ENCODE measurements around the gene DYNLRB1.

Gene DYNLRB1

GRCh38 chr20:34546751-34547181 lies 30.5 kb downstream of the DYNLRB1 start:
- Histone ChIP-seq H3K36me3 (ENCODE audit: control insufficient read depth, low read length) (no peaks in the 10 kb centered on the region), H3K4me2 (ENCODE audit: low read length) (no peak overlapping the region), H3K9me2 (replicated peaks; ENCODE audit: control insufficient read depth, low read length) (no peaks in the 10 kb centered on the region), H4K20me1 (ENCODE audit: control insufficient read depth, insufficient read depth, low read depth, low read length) (no peaks in the 10 kb centered on the region), H3K79me2 (ENCODE audit: control insufficient read depth, low read length) (no peaks in the 10 kb centered on the region), H3F3A (ENCODE audit: control insufficient read depth, insufficient read depth) (no peaks in the 10 kb centered on the region), H3K27ac (ENCODE audit: low read depth, low read length) (no peak overlapping the region), H3K9me3 (ENCODE audit: control insufficient read depth, insufficient read depth, low read length) (no peaks in the 10 kb centered on the region), H3K4me1 (ENCODE audit: control insufficient read depth, low read length) (0 out of 2 replicates have a peak, but pooled peaks cover 3% of the 10 kb centered on the region), H3K27me3 (ENCODE audit: control insufficient read depth, low read length) (no peaks in the 10 kb centered on the region), H3K4me3 (ENCODE audit: low read length) (no peak overlapping the region)
- no peak for TF ChIP-seq CTCF (IDR thresholded peaks at IDR 0.05; ENCODE audit: low read depth, low read length, poor library complexity, severe bottlenecking)
- no peak for TF ChIP-seq EZH2phosphoT487 (IDR thresholded peaks at IDR 0.05; ENCODE audit: borderline replicate concordance, low read length)

GRCh38 chr20:34547844-34548613 lies 31.8 kb downstream of the DYNLRB1 start:
- no peaks in the 10 kb centered on the region for H3K36me3 ChIP-seq (ENCODE audit: control insufficient read depth, low read length)
- no peaks in the 10 kb centered on the region for H3F3A ChIP-seq (ENCODE audit: control insufficient read depth, insufficient read depth)
- no peaks in the 10 kb centered on the region for H3K4me1 ChIP-seq (ENCODE audit: control insufficient read depth, low read length)
- H4K20me1 ChIP-seq (ENCODE audit: control insufficient read depth, insufficient read depth, low read depth, low read length), result no peaks in the 10 kb centered on the region
- no peaks in the 10 kb centered on the region for H3K9me2 ChIP-seq (replicated peaks; ENCODE audit: control insufficient read depth, low read length)
- no peaks in the 10 kb centered on the region for H3K9me3 ChIP-seq (ENCODE audit: control insufficient read depth, insufficient read depth, low read length)
- H3K4me3 ChIP-seq (ENCODE audit: low read length), result no peak overlapping the region
- H3K4me2 ChIP-seq (ENCODE audit: low read length), result no peak overlapping the region
- TF ChIP-seq CTCF (IDR thresholded peaks at IDR 0.05; ENCODE audit: low read depth, low read length, poor library complexity, severe bottlenecking) (no peak), EZH2phosphoT487 (IDR thresholded peaks at IDR 0.05; ENCODE audit: borderline replicate concordance, low read length) (no peak)
- H3K79me2 ChIP-seq (ENCODE audit: control insufficient read depth, low read length), result no peaks in the 10 kb centered on the region
- H3K27ac ChIP-seq (ENCODE audit: low read depth, low read length), result no peak overlapping the region
- no peaks in the 10 kb centered on the region for H3K27me3 ChIP-seq (ENCODE audit: control insufficient read depth, low read length)

GRCh38 chr20:34549291-34549928 lies 33.2 kb downstream of the DYNLRB1 start:
- no peak overlapping the region for H3K4me2 ChIP-seq (ENCODE audit: low read length)
- H3K27ac ChIP-seq (ENCODE audit: low read depth, low read length), result no peak overlapping the region
- H3K79me2 ChIP-seq (ENCODE audit: control insufficient read depth, low read length), result no peaks in the 10 kb centered on the region
- no peaks in the 10 kb centered on the region for H3K9me2 ChIP-seq (replicated peaks; ENCODE audit: control insufficient read depth, low read length)
- no peaks in the 10 kb centered on the region for H3K36me3 ChIP-seq (ENCODE audit: control insufficient read depth, low read length)
- H3K27me3 ChIP-seq (ENCODE audit: control insufficient read depth, low read length), result no peaks in the 10 kb centered on the region
- no peak overlapping the region for H3K4me3 ChIP-seq (ENCODE audit: low read length)
- H3K4me1 ChIP-seq (ENCODE audit: control insufficient read depth, low read length), result no peaks in the 10 kb centered on the region
- no peaks in the 10 kb centered on the region for H3F3A ChIP-seq (ENCODE audit: control insufficient read depth, insufficient read depth)
- TF ChIP-seq EZH2phosphoT487 (IDR thresholded peaks at IDR 0.05; ENCODE audit: borderline replicate concordance, low read length) (no peak), CTCF (IDR thresholded peaks at IDR 0.05; ENCODE audit: low read depth, low read length, poor library complexity, severe bottlenecking) (no peak)
- H3K9me3 ChIP-seq (ENCODE audit: control insufficient read depth, insufficient read depth, low read length), result no peaks in the 10 kb centered on the region
- H4K20me1 ChIP-seq (ENCODE audit: control insufficient read depth, insufficient read depth, low read depth, low read length), result no peaks in the 10 kb centered on the region
